GM18868 (cell line): ENCODE measurements around the gene GNAO1.

Experiments used
- ATAC-seq: cut with Tn5 transposase; IDR thresholded peaks from one replicate; pipeline ENCODE4 v1.9.1; 2021; ENCODE audit warnings: mild to moderate bottlenecking, moderate library complexity; ENCODE audit not compliant: unreplicated experiment

Gene GNAO1

DNA sequence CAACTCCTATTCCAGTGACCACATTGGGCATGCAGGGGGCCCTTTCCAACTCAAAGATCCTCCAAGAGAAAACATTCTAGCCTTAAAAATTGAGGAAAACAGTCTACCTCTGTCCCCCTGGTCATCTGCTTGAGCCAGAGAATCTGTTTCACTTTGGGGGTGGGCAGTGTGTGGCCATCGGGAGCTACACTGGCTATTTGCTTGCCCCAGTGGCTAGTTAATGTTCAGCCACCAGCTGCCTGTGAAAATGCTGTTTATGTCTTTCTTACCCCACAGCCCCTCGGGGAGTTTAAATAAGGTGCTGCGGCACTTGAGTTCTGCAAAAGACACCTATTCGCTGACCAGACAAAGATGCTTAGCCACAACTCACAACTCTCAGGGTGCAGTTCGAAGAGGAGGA is 43.4 kb downstream of the GNAO1 start:
- ATAC-seq, result no peak

GRCh38 chr16:56237451-56237930 is 46.2 kb downstream of the GNAO1 start:
- ATAC-seq, result no peak

GRCh38 chr16:56238188-56238587 is 46.9 kb downstream of the GNAO1 start:
- no peak for ATAC-seq

- no peak for ATAC-seq
These were observed 50.3 kb downstream of the GNAO1 start for GRCh38 chr16:56241596-56241995.

GRCh38 chr16:56242740-56243139 is 51.5 kb downstream of the GNAO1 start:
- no peak for ATAC-seq

DNA sequence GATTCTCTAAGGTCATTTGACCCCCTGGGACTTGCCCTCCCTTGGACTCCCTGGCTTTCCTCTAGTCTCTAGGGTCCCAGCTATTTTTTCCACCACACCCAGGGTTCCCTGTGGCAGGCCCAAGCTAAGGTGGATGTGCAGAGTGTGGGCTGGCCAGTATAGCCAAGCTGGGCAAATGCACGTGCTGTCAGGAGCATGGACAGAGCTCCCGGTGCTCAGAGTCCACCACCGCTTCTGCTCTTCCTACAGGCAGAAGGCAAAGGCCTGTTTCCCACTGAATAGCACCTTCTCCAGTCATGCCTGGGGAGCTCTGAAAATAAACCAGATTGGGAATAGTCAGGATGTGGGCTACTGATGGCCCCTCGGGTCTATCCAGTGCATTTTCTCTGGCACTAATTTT is 53.3 kb downstream of the GNAO1 start:
- ATAC-seq, result no peak

DNA sequence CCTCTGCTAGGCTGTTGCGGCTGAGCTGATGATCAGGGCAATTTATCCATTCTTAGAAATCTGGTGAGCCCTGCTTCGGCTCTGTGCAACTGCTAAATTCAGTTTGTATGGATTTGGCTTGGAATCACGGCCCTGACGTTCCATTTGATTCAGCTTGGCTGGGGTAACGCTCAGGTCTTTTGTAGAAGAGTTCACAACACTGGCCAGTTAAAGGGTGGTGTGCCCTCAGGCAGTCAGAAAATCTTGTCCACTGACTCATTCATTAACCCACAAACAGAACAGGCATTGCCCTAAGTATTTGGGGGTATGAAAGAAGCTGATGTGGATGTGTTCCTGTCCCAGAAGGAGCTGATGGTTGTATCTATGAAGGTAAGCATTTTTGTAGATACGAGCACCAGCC is 53.9 kb downstream of the GNAO1 start:
- no peak for ATAC-seq

- no peak for ATAC-seq
These were observed 54.9 kb downstream of the GNAO1 start for GRCh38 chr16:56246051-56246817.

GRCh38 chr16:56247018-56247417 is 55.7 kb downstream of the GNAO1 start:
- no peak for ATAC-seq

GRCh38 chr16:56247808-56248207 is 56.5 kb downstream of the GNAO1 start:
- ATAC-seq, result no peak

DNA sequence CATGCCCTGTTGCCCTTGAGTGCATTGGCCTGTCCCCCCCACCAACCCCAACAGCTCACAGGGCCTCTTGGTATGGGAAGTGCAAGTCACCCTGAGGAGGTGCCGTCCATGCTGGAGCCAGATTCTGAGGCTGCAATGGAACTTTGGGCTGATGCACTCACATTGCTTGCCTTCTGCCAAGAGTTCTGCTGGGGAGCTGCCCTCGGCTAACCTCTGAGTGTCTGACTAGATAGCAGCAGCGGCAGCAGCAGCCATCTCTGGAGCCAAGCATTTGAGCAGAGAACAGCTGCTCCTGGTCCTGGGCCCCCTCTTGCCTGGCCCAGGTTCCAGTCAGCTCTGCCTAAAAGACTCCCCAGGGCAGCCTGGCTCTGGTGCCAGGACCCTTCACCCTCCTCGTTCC is 61.5 kb downstream of the GNAO1 start:
- no peak for ATAC-seq

GRCh38 chr16:56255904-56256303 is 64.6 kb downstream of the GNAO1 start:
- no peak for ATAC-seq

DNA sequence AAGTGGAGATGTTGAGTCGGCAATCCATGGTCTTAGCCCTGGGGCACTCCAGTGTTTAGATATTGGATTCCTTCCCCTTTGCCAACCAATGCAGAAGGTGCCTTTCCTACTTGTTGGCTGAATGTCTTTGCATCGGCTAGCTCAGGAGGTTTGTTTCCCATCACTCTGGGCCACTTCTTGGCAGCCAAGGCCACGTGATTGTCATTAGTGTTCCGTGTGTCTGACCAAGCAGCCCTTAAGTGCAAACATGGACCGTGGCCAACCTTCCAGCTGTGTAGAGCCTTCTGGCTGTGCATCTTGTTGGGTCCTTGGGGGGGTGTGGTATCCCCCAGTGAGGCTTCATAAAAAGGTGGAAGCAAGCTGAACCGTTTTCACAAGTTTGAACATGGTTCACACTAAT is 66.0 kb downstream of the GNAO1 start:
- ATAC-seq, result no peak

GRCh38 chr16:56257666-56258342 is 66.5 kb downstream of the GNAO1 start:
- ATAC-seq, result no peak

GRCh38 chr16:56258508-56259424 is 67.5 kb downstream of the GNAO1 start:
- no peak for ATAC-seq

DNA sequence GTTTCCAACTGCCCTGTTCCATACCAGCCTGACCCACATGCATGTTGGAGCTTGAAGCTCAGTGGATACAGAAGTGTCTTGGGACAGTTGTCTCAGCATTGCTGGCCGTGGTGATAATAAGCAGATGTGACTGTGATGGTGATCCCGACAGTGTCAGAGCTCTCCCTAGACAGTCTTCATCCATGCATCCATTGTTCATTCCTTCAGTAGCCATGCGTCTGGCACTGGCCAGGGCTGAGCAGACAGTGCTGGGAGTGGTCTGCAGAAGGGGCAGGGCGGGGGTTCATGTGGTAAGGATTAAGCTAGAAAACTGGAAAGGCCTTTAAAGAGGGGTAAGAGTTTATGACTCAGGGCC is 68.1 kb downstream of the GNAO1 start:
- no peak for ATAC-seq

GRCh38 chr16:56260378-56261160 is 69.3 kb downstream of the GNAO1 start:
- ATAC-seq, result no peak

DNA sequence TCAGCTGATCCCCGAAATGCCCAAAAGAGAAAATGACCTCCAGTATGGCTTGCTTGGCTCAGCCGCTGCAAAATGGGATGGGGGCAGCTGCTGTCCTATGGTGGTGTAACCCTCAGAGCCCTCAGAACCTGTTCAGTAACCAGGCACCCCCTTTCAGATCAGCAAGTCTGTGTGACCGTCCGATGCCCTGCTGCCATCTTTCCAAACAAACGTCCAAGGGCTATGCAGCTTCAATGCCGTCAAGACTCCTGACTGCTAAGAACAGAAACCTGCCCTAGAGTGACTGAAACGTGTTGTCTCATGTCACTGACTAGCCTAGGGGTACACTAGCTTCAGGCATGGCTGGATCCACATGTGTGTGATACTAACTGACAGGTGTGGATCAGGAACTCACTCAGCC is 70.4 kb downstream of the GNAO1 start:
- no peak for ATAC-seq

- no peak for ATAC-seq
These were observed 70.9 kb downstream of the GNAO1 start for GRCh38 chr16:56262148-56262547.

GRCh38 chr16:56262551-56263245 is 71.4 kb downstream of the GNAO1 start:
- ATAC-seq, result no peak
